ENCODE measurements around the gene ADAM12. TPM values are rescaled to one million over a fixed set of nuclear protein-coding genes. Genes with fewer than 3 reads are reported as not detected.

The ADAM12 gene
- total RNA-seq, 2 donors from 2014 or later: 0.46 TPM; not detected in 1

DNA sequence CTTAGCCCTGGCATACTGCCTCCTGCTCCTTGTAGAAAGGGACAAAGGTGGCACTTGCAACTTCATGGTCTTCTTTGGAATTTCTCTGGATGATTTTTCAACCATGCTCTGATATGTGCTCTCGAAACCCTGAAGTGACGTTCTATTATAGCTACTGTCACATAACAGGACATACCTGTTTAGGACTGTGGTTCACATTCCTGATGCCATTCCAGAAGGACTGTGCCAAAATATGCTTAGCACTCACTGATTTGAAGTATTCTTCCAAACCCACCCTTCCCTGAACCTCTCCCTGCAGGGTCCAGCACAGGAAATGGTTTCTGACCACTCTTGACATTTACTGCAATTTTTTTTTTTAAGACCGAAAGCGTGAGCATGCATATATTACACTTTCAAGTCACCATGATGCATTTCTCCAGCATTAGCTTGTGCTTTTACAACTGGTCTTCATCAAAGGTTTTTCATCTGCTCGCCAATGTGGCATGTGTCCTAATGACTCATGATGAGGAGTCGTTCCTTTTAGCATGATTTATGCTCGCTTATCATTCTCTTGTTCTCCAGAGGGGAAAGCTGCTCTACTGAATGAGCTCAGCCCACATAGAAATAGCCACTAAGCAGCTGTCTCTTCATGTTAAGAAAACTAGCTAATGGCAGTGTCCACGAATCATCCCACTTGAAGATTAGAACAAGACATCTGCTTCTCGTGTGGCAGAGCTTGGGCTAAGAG lies 135.2 kb downstream of the ADAM12 start:
- TF ChIP-seq, protein P1, sequence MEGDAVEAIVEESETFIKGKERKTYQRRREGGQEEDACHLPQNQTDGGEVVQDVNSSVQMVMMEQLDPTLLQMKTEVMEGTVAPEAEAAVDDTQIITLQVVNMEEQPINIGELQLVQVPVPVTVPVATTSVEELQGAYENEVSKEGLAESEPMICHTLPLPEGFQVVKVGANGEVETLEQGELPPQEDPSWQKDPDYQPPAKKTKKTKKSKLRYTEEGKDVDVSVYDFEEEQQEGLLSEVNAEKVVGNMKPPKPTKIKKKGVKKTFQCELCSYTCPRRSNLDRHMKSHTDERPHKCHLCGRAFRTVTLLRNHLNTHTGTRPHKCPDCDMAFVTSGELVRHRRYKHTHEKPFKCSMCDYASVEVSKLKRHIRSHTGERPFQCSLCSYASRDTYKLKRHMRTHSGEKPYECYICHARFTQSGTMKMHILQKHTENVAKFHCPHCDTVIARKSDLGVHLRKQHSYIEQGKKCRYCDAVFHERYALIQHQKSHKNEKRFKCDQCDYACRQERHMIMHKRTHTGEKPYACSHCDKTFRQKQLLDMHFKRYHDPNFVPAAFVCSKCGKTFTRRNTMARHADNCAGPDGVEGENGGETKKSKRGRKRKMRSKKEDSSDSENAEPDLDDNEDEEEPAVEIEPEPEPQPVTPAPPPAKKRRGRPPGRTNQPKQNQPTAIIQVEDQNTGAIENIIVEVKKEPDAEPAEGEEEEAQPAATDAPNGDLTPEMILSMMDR (conservative IDR thresholded peaks at IDR 0.05): no peak
- no peak overlapping the region for H3K4me3 Mint-ChIP-seq
- Histone ChIP-seq H3K4me1 (ENCODE audit: control insufficient read depth, insufficient read depth, low read length) (no peaks in the 10 kb centered on the region), H3K9me3 (ENCODE audit: control insufficient read depth, low read length) (no peaks in the 10 kb centered on the region), H3K27ac (ENCODE audit: low read depth, low read length) (no peak overlapping the region), H3K27me3 (ENCODE audit: control insufficient read depth, insufficient read depth, low read length, poor library complexity, severe bottlenecking) (no peaks in the 10 kb centered on the region), H3K36me3 (ENCODE audit: control insufficient read depth, insufficient read depth, low read length) (no peaks in the 10 kb centered on the region), H3K9ac (ENCODE audit: extremely low read depth, low read length, poor library complexity, severe bottlenecking) (no peak overlapping the region), H3K4me3 (ENCODE audit: low read length) (no peak overlapping the region)
- H3K27ac Mint-ChIP-seq: no peak overlapping the region
- WGBS, 2 experiments (ENCODE audit: insufficient coverage in 1 of 2, insufficient read length in 1 of 2): 75 to 93% methylated on average over 8 to 9 of the region's 9 CpGs
- DNase-seq: no peak
- H3K36me3 Mint-ChIP-seq (ENCODE audit: low read depth): no peaks in the 10 kb centered on the region
- H3K27me3 Mint-ChIP-seq (ENCODE audit: insufficient read depth): no peaks in the 10 kb centered on the region
- H3K4me1 Mint-ChIP-seq: peaks cover 6% of the 10 kb centered on the region
- no peaks in the 10 kb centered on the region for H3K9me3 Mint-ChIP-seq

DNA sequence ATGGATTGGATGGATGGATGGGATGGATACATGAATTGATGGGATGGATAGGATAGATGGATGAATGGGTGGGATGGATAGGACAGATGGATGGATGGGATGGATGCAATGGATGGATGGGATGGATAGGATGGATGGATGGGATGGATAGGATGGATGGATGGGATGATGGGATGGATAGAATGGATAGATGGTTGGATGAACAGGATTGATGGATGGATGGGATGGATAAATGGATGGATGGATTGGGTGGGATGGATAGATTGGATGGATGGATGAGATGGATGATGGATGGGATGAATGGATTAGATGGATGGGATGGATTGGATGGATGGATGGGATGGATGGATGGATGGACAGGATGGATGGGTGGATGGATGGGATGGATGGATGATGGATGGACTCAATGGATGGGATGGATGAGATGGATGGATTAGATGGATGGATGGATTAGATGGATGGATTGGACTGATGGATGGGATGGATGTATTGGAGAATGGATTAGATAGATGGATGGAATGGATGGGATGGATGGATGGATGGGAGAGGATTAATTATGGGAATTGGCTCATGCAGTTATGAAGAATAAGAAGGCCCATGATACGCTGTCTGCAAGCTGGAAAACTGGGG lies 136.4 kb downstream of the ADAM12 start:
- Mint-ChIP-seq H3K4me3 (no peak overlapping the region), H3K36me3 (ENCODE audit: low read depth) (no peaks in the 10 kb centered on the region), H3K27ac (no peak overlapping the region), H3K9me3 (no peaks in the 10 kb centered on the region), H3K27me3 (ENCODE audit: insufficient read depth) (no peaks in the 10 kb centered on the region), H3K4me1 (peaks cover 6% of the 10 kb centered on the region)
- TF ChIP-seq, protein P1 (conservative IDR thresholded peaks at IDR 0.05): no peak
- DNase-seq: no peak
- Histone ChIP-seq H3K4me3 (ENCODE audit: low read length) (no peak overlapping the region), H3K9ac (ENCODE audit: extremely low read depth, low read length, poor library complexity, severe bottlenecking) (no peak overlapping the region), H3K27me3 (ENCODE audit: control insufficient read depth, insufficient read depth, low read length, poor library complexity, severe bottlenecking) (no peaks in the 10 kb centered on the region), H3K4me1 (ENCODE audit: control insufficient read depth, insufficient read depth, low read length) (no peaks in the 10 kb centered on the region), H3K9me3 (ENCODE audit: control insufficient read depth, low read length) (no peaks in the 10 kb centered on the region), H3K27ac (ENCODE audit: low read depth, low read length) (no peak overlapping the region), H3K36me3 (ENCODE audit: control insufficient read depth, insufficient read depth, low read length) (no peaks in the 10 kb centered on the region)
- WGBS, 2 experiments (ENCODE audit: insufficient coverage in 1 of 2, insufficient read length in 1 of 2): 75 to 89% methylated on average over 1 of the region's 1 CpG

DNA sequence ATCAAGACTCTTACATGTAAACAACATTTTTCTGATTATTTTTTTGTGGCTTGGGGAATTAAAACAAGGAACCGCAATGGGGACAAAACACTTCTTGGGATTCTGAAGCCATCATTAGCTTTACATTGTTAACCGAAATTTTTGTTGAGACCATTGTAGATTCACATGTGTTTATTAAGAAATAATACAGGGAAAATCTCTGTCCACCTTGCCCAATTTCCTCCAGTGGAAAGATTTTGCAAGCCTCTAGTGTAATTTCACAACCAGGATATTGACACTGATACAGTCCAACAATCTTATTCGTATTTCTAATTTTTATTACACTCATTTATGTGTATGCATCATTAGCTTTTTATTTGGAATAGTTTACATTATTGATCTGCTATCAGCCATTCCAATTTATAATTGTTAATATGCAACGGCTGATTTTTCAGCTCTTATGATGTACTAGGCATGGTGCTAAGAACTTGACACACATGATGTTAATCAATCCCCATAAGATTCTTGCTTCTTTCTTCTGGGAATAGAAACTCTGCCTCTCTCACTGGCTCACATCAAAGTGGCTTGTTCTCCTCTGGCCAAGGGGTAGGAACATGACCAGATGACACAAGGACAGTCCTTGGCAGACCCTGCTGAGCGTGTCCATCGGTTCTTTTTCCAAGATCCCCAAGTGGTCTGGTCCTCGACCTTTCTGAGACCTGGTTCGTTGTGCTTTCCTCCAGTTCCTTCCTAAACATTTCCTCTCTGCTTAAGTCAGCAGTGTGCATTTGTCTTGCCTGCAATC lies 137.6 kb downstream of the ADAM12 start:
- no peaks in the 10 kb centered on the region for H3K9me3 Mint-ChIP-seq
- H3K27me3 Mint-ChIP-seq (ENCODE audit: insufficient read depth): no peaks in the 10 kb centered on the region
- no peak overlapping the region for H3K27ac Mint-ChIP-seq
- H3K36me3 Mint-ChIP-seq (ENCODE audit: low read depth): no peaks in the 10 kb centered on the region
- H3K9ac ChIP-seq (ENCODE audit: extremely low read depth, low read length, poor library complexity, severe bottlenecking): no peak overlapping the region
- no peaks in the 10 kb centered on the region for H3K4me1 ChIP-seq (ENCODE audit: control insufficient read depth, insufficient read depth, low read length)
- no peak for DNase-seq
- no peaks in the 10 kb centered on the region for H3K27me3 ChIP-seq (ENCODE audit: control insufficient read depth, insufficient read depth, low read length, poor library complexity, severe bottlenecking)
- H3K27ac ChIP-seq (ENCODE audit: low read depth, low read length): no peak overlapping the region
- no peaks in the 10 kb centered on the region for H3K9me3 ChIP-seq (ENCODE audit: control insufficient read depth, low read length)
- no peak overlapping the region for H3K4me3 ChIP-seq (ENCODE audit: low read length)
- no peak overlapping the region for H3K4me3 Mint-ChIP-seq
- H3K4me1 Mint-ChIP-seq: peaks cover 6% of the 10 kb centered on the region
- 82 to 98% methylated on average over 5 to 8 of the region's 8 CpGs for WGBS, 2 experiments (ENCODE audit: insufficient coverage in 1 of 2, insufficient read length in 1 of 2)
- TF ChIP-seq, protein P1 (conservative IDR thresholded peaks at IDR 0.05): no peak
- H3K36me3 ChIP-seq (ENCODE audit: control insufficient read depth, insufficient read depth, low read length): no peaks in the 10 kb centered on the region

Measured in endodermal cell (in vitro differentiated cells).